GM18499 (cell line): Measurements from ENCODE around the gene CNNM4.

Source experiments
- ATAC-seq: cut with Tn5 transposase; IDR thresholded peaks from one replicate; pipeline ENCODE4 v1.9.1; 2021; ENCODE audit warnings: moderate number of reproducible peaks; ENCODE audit not compliant: insufficient read depth, unreplicated experiment

CNNM4 gene

GRCh38 chr2:96760036-96760985 is at the start of gene CNNM4:
TSS of gene CNNM4 (plus strand) at chr2:96760902. CDS start at chr2:96761000, 98 bp downstream.
- ATAC-seq = no peak

GRCh38 chr2:96710985-96711384 is 49.7 kb upstream of the CNNM4 start:
- no peak for ATAC-seq

- ATAC-seq = no peak
These were observed 45.0 kb upstream of the CNNM4 start for GRCh38 chr2:96715658-96716057.

GRCh38 chr2:96716388-96716787 is 44.3 kb upstream of the CNNM4 start:
- no peak for ATAC-seq

- ATAC-seq = no peak
These were observed 34.6 kb upstream of the CNNM4 start for GRCh38 chr2:96726131-96726530.

GRCh38 chr2:96727431-96727830 is 33.3 kb upstream of the CNNM4 start:
- ATAC-seq = no peak

GRCh38 chr2:96729748-96730147 is 31.0 kb upstream of the CNNM4 start:
- no peak for ATAC-seq

GRCh38 chr2:96730212-96730611 is 30.5 kb upstream of the CNNM4 start:
- ATAC-seq = no peak

GRCh38 chr2:96733931-96734330 is 26.8 kb upstream of the CNNM4 start:
- no peak for ATAC-seq

GRCh38 chr2:96734880-96735583 is 25.7 kb upstream of the CNNM4 start:
- ATAC-seq = no peak

- ATAC-seq = no peak
These were observed 23.5 kb upstream of the CNNM4 start for GRCh38 chr2:96737251-96737650.

GRCh38 chr2:96737831-96738230 is 22.9 kb upstream of the CNNM4 start:
- ATAC-seq = no peak

- no peak for ATAC-seq
These were observed 21.5 kb upstream of the CNNM4 start for GRCh38 chr2:96739076-96739632.

- peak; percentile 84 for ATAC-seq
These were observed 20.9 kb upstream of the CNNM4 start, which contains the start of gene LMAN2L for GRCh38 chr2:96739633-96740428. TSS of gene LMAN2L (minus strand) at chr2:96740064. CDS start at chr2:96740040, 24 bp downstream.

GRCh38 chr2:96747061-96747617 is 13.6 kb upstream of the CNNM4 start:
- no peak for ATAC-seq

GRCh38 chr2:96751800-96752199 is 8.9 kb upstream of the CNNM4 start:
- ATAC-seq = no peak

- ATAC-seq = no peak
These were observed 6.9 kb upstream of the CNNM4 start for GRCh38 chr2:96753661-96754282.

GRCh38 chr2:96754317-96754716 is 6.4 kb upstream of the CNNM4 start:
- ATAC-seq = no peak

- ATAC-seq = no peak
These were observed 3.8 kb upstream of the CNNM4 start for GRCh38 chr2:96756788-96757476.
